ENCODE measurements around the gene TRIM2. TPM values are rescaled to one million over a fixed set of nuclear protein-coding genes. Genes with fewer than 3 reads are reported as not detected.

The TRIM2 gene
- total RNA-seq, 2 experiments from 2014 or later = 0.20 to 0.44 TPM

DNA sequence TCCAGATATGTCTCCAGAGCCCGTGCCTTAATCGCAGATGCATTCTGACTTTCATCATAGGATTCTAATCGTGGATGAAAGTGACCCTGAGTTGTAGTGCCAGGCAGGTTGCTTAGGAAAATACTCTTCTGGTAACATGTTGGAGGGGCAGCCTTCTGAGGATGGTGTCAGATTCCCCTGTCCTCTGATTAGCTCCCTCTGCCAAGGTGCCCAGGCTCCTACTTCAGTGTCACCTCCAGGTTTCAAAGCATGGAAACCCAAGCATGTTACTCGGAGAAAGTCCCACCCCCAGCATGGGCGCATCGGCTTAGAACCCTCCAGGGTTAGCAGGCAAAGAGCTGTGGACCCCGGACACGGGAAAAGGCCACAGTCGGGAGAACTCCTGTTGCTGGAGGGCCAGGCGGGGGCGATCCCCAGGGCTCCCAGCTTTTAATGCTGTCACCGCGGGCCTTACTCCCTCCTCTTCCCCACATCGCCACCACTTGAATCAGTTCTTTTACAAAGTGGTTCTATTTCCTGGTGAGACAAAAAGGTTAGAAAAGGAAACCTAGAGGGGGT, 44.5 kb downstream of the TRIM2 start:
- Mint-ChIP-seq H3K27ac (peak overlapping the region; percentile 89), H3K36me3 (ENCODE audit: low read depth) (no peaks in the 10 kb centered on the region), H3K9me3 (no peaks in the 10 kb centered on the region), H3K27me3 (peaks cover 4% of the 10 kb centered on the region), H3K4me3 (peak overlapping the region; percentile 84), H3K4me1 (peaks cover 26% of the 10 kb centered on the region)
- ChIA-PET CTCF (interaction anchor here (0.8 to 1.2 kb wide), 4 partner anchors 44 to 334 kb away, joined by 3 read pairs; partner anchors contain the start of gene TRIM2), POLR2A (interaction anchor here (0.6 kb wide), 1 partner anchor 381 kb away, joined by 3 read pairs; no protein-coding TSS in a partner anchor)
- no peak for DNase-seq

DNA sequence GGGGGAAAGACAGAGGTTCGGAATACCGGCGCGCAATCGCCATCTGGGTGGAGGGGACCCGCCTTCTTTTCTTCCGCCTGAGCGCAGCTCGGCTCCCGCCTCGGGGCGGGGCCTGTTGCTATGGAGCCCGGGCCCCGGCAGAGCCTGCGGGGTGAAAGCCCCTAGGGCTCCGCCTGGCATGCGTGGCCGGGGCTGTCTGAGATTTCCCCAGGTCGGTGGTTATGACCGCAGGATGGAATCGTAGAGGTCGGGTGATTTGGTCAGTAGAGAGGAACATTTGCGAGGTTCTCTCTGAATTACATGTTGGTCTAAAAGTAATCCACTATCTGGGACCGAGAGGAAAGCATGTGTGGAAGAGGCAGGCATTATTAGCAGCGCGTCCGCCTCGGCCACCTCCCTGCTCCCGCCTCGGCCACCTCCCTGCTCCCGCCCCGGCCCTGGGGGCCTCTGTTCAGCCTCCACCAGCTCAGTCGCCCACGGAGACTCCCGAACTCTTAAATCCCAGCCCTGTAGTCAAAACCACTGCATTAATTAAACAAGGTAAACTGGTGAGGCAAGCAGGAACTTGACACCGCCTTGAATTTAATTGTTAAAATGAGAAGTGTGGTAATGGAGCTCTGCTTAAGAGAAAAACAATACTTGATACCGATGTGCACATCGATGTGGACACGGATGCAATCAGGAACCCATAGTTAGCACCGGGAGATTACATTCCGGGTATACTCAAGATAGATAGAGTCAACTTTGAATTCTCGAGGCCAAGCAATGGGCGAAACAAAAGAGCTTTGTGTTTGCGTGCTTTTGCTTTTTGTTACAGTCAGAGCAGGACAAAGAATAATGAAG, 45.2 kb downstream of the TRIM2 start:
- Mint-ChIP-seq H3K27me3 (peaks cover 4% of the 10 kb centered on the region), H3K36me3 (ENCODE audit: low read depth) (no peaks in the 10 kb centered on the region), H3K4me1 (peaks cover 26% of the 10 kb centered on the region), H3K9me3 (no peaks in the 10 kb centered on the region), H3K4me3 (peak overlapping the region; percentile 84), H3K27ac (peak overlapping the region; percentile 89)
- ChIA-PET POLR2A (no interaction called here), CTCF (interaction anchor here (0.6 to 1.2 kb wide), 4 partner anchors 16 to 333 kb away, joined by 3 read pairs; partner anchors contain the start of gene TRIM2)
- DNase-seq = peak; percentile 85

DNA sequence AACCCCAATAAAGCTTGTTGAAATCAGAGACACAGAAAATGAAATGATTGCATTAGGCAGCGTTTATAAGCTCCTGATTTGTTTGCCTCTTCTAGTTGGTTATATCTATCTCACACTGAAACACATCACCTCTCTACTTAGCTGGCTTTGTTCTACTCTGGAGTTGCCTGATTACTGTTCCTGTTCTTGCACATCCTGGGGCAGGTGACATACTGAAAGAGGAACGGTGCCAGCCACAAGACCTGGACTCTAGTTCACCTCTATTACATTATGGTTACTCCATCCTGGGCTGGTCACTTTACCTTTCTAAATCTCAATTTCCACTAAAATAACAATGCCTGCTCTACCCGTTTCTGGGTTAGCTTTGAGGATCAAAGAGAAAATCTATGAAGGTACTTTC, 47.9 kb downstream of the TRIM2 start:
- Mint-ChIP-seq H3K27ac (no peak overlapping the region), H3K27me3 (peaks cover 7% of the 10 kb centered on the region), H3K36me3 (ENCODE audit: low read depth) (no peaks in the 10 kb centered on the region), H3K9me3 (no peaks in the 10 kb centered on the region), H3K4me1 (peaks cover 26% of the 10 kb centered on the region), H3K4me3 (no peak overlapping the region)
- ChIA-PET POLR2A (no interaction called here), CTCF (interaction anchor here (1.0 to 1.1 kb wide), 2 partner anchors 40 to 174 kb away, joined by 3 read pairs; no protein-coding TSS in a partner anchor)
- DNase-seq = no peak

DNA sequence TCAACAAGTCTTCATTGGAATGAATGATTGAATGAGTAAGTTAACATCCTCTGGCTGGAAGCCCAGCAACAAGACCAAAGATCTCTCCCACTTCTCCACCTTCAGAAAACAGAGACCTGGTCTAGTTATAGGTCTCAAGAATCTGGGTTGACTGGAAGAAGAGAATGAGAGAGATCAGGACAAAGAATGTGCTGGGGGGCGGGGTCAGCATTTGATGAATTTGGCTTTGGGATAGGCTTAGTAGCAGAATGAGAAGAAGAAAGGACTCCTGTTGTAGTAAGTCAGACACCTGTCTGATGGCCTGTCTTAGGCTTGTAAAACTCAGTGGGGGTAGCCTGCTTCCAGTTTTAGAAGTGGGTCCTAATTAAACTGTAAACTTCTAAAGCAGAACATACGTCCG, 51.0 kb downstream of the TRIM2 start:
- Mint-ChIP-seq H3K27me3 (peaks cover 10% of the 10 kb centered on the region), H3K9me3 (no peaks in the 10 kb centered on the region), H3K36me3 (ENCODE audit: low read depth) (no peaks in the 10 kb centered on the region), H3K27ac (no peak overlapping the region), H3K4me1 (peaks cover 5% of the 10 kb centered on the region), H3K4me3 (no peak overlapping the region)
- CTCF ChIA-PET = no interaction called here
- DNase-seq = no peak
- POLR2A ChIA-PET = no interaction called here

DNA sequence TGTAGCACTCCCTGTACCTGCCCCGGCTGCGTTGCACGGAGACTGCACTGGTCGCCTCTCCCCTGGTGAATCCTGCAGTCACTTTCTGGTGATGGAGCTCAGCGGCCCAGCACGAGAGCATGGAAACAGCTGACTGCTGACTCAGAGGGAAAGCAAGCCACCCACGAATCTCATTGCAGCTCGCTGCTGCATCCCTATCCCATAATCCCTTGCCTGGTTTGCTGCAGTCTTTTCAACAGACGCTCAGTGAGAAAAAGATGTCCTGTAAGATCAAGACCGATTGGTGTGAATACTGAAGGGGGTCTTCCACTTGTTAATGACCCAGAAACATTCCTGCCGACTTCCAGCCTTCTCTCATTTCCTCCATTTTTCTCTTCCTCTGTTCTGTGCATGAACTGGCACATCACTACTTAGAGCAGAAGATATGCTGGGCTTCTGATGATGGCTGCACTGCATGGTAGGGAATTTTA, 52.9 kb downstream of the TRIM2 start:
- peaks cover 8% of the 10 kb centered on the region for H3K9me3 Mint-ChIP-seq
- H3K4me3 Mint-ChIP-seq = no peak overlapping the region
- POLR2A ChIA-PET = interaction anchor here (0.6 kb wide), 1 partner anchor 33 kb away, joined by 3 read pairs; no protein-coding TSS in a partner anchor
- peaks cover under 1% of the 10 kb centered on the region for H3K4me1 Mint-ChIP-seq
- H3K27me3 Mint-ChIP-seq = peaks cover 14% of the 10 kb centered on the region
- CTCF ChIA-PET = interaction anchor here (1.7 kb wide), 1 partner anchor 18 kb away, joined by 3 read pairs; no protein-coding TSS in a partner anchor
- peak; percentile 25 for DNase-seq
- no peak overlapping the region for H3K27ac Mint-ChIP-seq
- H3K36me3 Mint-ChIP-seq (ENCODE audit: low read depth) = no peaks in the 10 kb centered on the region

DNA sequence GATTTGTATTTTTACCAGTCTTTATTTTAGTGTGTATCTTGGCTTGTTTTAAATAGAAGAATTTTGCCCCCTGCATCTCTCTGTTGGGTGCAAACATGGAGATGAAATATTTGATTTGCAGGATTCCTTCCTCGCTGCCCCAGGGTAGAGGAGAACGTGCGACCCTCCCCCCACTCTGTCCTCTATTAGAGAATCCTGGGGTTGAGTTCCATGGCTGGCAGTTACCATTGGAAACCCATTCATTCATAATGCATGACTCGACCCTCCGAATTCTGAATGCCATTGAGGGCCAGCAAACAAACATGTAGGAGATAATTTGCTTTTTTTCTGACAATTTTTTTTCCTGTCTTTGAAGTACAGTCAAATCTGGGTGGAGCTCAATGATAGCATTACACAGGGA, 53.7 kb downstream of the TRIM2 start:
- peaks cover 14% of the 10 kb centered on the region for H3K27me3 Mint-ChIP-seq
- no peak overlapping the region for H3K4me3 Mint-ChIP-seq
- peaks cover 9% of the 10 kb centered on the region for H3K9me3 Mint-ChIP-seq
- ChIA-PET CTCF (interaction anchor here (1.7 kb wide), 1 partner anchor 18 kb away, joined by 3 read pairs; no protein-coding TSS in a partner anchor), POLR2A (no interaction called here)
- no peak for DNase-seq
- no peaks in the 10 kb centered on the region for H3K36me3 Mint-ChIP-seq (ENCODE audit: low read depth)
- no peak overlapping the region for H3K27ac Mint-ChIP-seq
- no peaks in the 10 kb centered on the region for H3K4me1 Mint-ChIP-seq

DNA sequence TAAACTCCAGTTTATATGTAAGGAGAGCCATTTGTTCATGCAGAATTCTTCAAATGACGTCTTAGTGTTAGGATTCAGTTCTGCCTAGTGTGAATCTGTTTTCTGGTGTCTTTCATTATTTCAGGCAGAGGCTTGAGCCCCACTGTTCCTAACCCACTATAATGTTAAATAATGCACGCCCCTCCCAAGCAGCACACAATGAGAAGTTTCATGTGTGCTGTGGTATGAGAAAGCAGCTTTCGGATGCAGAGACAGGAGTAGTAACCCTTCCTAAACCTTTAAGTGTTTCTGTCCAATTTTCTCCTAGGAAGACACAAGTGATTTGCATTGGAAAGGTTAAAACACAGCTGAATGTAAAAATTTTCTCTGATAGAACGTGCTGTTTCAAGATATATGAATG, 54.5 kb downstream of the TRIM2 start:
- CTCF ChIA-PET = no interaction called here
- Mint-ChIP-seq H3K27me3 (peaks cover 14% of the 10 kb centered on the region), H3K36me3 (ENCODE audit: low read depth) (no peaks in the 10 kb centered on the region), H3K4me1 (no peaks in the 10 kb centered on the region), H3K4me3 (no peak overlapping the region), H3K27ac (no peak overlapping the region), H3K9me3 (peaks cover 9% of the 10 kb centered on the region)
- DNase-seq = no peak
- POLR2A ChIA-PET = no interaction called here

DNA sequence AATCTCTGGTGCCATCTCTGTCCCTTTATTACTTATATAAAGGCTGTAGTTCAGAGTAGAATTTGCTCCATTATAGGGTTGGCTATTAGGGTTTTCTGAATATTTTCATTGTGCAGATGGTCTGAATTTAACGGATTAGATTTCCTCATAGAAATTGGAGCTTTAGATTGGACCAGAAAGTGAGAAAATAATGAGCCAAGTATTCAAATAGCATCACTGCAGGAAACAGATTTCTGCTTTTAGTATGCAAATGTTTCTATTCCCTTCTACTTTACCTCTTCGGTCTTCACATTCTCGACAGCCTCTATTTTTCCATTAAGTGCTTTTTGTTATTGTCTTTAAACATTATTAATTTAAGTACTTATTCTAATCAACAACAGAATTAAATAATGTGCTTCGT, 55.4 kb downstream of the TRIM2 start:
- Mint-ChIP-seq H3K9me3 (peaks cover 9% of the 10 kb centered on the region), H3K36me3 (ENCODE audit: low read depth) (no peaks in the 10 kb centered on the region), H3K4me3 (no peak overlapping the region), H3K27me3 (peaks cover 14% of the 10 kb centered on the region), H3K27ac (no peak overlapping the region), H3K4me1 (no peaks in the 10 kb centered on the region)
- ChIA-PET CTCF (no interaction called here), POLR2A (no interaction called here)
- no peak for DNase-seq

DNA sequence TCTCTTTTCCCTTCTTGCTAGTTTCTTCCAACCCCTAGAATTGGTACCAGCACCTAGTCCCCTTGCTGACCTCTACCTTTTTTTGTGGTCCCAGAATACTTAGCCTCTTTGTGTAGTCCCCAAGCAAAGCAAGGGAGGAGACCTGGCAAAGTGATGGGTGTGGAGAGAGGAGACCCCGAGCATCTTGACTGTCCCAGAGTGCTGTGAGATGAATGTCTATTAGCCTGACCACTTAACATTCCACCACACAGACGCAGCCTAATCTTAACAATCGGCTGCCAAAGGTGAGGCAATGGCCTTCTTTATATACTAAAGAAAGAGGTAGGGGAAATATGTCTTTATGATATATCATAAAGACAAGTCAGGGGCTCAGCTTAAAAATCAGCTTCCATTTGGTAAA, 55.9 kb downstream of the TRIM2 start:
- CTCF ChIA-PET = no interaction called here
- Mint-ChIP-seq H3K27me3 (peaks cover 11% of the 10 kb centered on the region), H3K27ac (no peak overlapping the region), H3K9me3 (peaks cover 9% of the 10 kb centered on the region), H3K36me3 (ENCODE audit: low read depth) (no peaks in the 10 kb centered on the region), H3K4me1 (no peaks in the 10 kb centered on the region), H3K4me3 (no peak overlapping the region)
- no peak for DNase-seq
- POLR2A ChIA-PET = no interaction called here

DNA sequence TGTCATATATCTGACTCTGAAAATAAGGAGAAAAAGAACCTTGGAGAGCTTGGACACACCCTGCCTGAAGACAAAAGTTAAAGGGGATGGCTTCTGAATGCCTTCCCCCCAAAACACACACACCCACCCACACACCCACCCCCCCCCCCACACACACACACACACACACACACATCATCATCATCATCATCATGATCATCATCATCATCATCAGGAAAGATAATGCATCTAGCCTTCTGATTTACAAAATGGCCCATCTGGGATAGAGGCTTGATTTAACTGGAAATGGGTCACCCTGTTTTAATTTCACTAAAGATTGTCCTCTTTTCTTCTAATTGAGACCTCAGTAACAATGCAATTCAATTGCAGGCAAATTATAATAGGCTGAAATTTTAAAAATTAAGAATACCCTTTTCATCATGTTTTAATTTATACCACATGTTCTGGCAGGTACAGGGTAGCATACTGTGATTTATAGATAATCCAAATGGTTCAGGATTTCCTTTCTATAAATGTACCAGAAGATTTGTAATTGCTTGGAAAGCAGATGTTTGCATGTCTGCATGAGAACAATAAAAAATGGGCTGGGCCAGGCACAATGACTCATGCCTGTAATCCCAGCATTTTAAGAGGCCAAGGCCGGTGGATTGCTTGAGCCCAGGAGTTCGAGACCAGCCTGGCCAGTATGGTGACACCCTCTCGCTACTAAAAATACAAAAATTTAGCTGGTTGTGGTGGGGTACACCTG, 56.5 kb downstream of the TRIM2 start:
- ChIA-PET CTCF (no interaction called here), POLR2A (no interaction called here)
- Mint-ChIP-seq H3K9me3 (peaks cover 9% of the 10 kb centered on the region), H3K4me3 (no peak overlapping the region), H3K27me3 (peaks cover 9% of the 10 kb centered on the region), H3K4me1 (no peaks in the 10 kb centered on the region), H3K36me3 (ENCODE audit: low read depth) (no peaks in the 10 kb centered on the region), H3K27ac (no peak overlapping the region)
- no peak for DNase-seq

DNA sequence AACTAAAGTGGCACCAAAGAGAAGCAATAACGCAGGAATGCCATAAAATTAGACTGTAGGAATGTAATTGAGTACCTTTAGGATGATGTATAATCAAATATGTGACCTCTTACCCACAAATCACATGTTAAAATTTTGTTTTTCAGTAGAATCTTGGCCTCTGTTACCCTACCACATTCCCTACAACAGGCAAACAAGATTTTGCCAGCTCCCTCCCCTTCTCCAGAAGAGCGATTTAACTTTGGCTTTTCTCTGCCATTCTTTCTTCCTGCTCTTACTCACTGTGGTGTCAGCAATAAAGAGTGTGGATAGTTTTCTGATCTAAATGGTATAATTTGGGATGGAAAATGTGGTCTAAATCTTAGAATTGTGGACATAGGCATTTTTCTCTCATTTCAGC, 57.2 kb downstream of the TRIM2 start:
- Mint-ChIP-seq H3K4me3 (no peak overlapping the region), H3K27ac (no peak overlapping the region), H3K36me3 (ENCODE audit: low read depth) (no peaks in the 10 kb centered on the region), H3K27me3 (peaks cover 7% of the 10 kb centered on the region), H3K4me1 (no peaks in the 10 kb centered on the region), H3K9me3 (peaks cover 9% of the 10 kb centered on the region)
- DNase-seq = no peak
- CTCF ChIA-PET = no interaction called here
- POLR2A ChIA-PET = no interaction called here

DNA sequence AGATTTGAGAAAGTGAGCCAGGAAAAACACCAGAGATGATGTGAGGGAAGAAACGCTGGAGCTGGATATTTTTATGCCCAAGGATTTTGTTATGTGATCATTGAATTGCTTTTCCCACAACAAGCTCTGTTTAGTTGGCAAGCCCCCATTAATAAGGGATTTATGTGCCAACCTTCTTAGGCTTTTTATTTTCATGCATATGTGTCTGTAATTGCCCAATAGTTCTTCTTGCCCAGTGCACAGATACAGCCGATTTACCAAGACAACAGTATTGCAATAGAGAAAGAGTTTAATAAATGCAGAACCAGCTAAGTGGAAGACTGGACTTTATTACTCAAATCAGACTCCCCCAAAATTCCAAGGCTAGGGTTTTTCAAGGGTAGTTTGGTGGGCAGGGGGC, 57.7 kb downstream of the TRIM2 start:
- H3K4me3 Mint-ChIP-seq = no peak overlapping the region
- DNase-seq = no peak
- no peaks in the 10 kb centered on the region for H3K4me1 Mint-ChIP-seq
- H3K27ac Mint-ChIP-seq = no peak overlapping the region
- peaks cover 7% of the 10 kb centered on the region for H3K27me3 Mint-ChIP-seq
- ChIA-PET POLR2A (no interaction called here), CTCF (no interaction called here)
- no peaks in the 10 kb centered on the region for H3K36me3 Mint-ChIP-seq (ENCODE audit: low read depth)
- peaks cover 9% of the 10 kb centered on the region for H3K9me3 Mint-ChIP-seq
